ENCODE results near the gene NR4A1.

Gene NR4A1

DNA sequence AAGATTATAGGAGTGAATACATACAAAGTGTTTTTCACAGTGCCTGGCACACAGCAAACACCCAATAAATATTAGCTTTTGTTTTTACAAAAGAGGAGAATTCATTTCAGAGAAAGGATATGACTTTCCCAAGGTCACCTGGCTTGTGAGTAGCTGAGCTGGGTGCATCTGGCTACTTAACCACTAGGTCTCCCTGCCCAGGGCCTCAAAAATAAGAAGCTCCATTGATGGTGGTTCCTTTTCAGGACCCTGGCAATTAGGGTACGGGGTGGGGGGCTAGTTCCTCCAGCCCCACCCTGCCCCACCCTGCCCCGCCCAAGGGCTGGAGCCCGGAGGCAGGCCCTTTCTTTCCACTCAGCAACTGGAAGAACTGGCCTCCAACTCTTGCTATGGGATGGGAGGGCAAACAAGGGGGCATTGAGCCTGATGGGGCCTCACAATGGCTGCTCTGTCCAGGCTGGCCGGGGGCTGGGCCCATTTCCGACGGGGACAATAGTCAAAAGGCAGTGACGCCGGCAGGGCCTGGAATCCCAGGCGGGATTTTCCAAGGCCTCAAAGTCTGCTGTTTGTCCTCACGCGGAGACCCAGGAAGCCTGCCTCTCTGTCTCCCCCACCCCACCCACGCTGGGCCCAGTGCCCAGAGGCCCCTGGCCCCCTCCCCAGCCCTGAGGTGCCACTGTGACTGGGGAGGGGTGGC lies 10.4 kb downstream of the NR4A1 start:
- H3K27me3 Mint-ChIP-seq = peaks cover 35% of the 10 kb centered on the region
- no peak for DNase-seq
- H3K36me3 Mint-ChIP-seq = no peaks in the 10 kb centered on the region
- H3K4me3 Mint-ChIP-seq = no peak overlapping the region
- CTCF ChIA-PET = interaction anchor here (0.7 to 30.9 kb wide), 4 partner anchors 9 to 435 kb away, joined by 3 to 637 read pairs (median 5); partner anchors contain the start of gene NR4A1
- H3K4me1 Mint-ChIP-seq = no peaks in the 10 kb centered on the region
- no peak overlapping the region for H3K27ac Mint-ChIP-seq
- no peaks in the 10 kb centered on the region for H3K9me3 Mint-ChIP-seq

DNA sequence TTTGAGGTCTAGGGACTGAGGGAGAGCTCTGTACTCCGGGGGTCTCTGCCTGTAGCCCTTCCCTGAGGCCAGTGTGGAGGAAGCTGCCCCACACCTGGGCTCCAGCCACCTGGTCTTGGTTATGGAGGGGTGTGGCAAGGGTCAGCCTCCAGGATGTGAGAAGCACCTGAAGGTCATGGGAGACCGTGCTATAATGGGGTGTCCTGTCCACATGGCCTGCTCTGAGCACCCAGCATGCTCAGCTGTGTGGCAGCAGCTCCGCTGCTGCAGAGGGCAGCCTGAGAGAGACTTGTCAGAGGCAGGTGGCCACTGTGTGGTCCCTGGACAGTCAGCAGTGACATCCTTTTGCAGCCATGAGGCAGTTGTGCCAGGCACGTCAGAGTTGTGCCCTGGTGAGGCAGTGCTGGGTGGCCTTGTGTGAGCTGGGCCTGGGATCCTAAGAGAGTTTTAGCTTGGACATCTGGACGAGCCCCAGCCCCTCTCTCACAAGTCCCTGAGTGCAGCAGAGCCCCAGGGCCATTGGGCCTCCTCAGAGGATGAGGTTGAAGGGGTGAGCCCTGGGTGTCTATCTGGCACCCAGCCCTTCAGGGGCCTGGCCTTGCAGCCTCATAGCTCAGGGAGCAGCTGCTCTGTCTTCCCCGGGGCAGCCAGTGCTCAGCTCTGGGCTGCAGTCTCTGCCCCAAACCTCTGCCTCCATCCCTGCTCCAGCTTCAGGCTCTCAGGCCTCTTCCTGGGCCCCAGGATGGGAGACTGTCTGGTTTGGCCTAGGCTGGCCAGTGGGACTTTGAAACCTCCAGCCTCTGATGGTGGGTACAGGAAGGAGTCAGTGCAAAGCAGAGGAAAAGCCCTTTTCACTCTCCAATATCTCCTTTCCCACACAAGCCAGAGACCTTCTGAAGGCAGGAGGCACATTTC lies 11.2 kb downstream of the NR4A1 start:
- H3K27ac Mint-ChIP-seq = no peak overlapping the region
- no peaks in the 10 kb centered on the region for H3K36me3 Mint-ChIP-seq
- no peak for DNase-seq
- CTCF ChIA-PET = interaction anchor here (1.6 to 30.9 kb wide), 3 partner anchors 8 to 35 kb away, joined by 4 to 637 read pairs (median 6); partner anchors contain the start of gene NR4A1
- no peak overlapping the region for H3K4me3 Mint-ChIP-seq
- H3K4me1 Mint-ChIP-seq = no peaks in the 10 kb centered on the region
- H3K27me3 Mint-ChIP-seq = peaks cover 43% of the 10 kb centered on the region
- no peaks in the 10 kb centered on the region for H3K9me3 Mint-ChIP-seq

DNA sequence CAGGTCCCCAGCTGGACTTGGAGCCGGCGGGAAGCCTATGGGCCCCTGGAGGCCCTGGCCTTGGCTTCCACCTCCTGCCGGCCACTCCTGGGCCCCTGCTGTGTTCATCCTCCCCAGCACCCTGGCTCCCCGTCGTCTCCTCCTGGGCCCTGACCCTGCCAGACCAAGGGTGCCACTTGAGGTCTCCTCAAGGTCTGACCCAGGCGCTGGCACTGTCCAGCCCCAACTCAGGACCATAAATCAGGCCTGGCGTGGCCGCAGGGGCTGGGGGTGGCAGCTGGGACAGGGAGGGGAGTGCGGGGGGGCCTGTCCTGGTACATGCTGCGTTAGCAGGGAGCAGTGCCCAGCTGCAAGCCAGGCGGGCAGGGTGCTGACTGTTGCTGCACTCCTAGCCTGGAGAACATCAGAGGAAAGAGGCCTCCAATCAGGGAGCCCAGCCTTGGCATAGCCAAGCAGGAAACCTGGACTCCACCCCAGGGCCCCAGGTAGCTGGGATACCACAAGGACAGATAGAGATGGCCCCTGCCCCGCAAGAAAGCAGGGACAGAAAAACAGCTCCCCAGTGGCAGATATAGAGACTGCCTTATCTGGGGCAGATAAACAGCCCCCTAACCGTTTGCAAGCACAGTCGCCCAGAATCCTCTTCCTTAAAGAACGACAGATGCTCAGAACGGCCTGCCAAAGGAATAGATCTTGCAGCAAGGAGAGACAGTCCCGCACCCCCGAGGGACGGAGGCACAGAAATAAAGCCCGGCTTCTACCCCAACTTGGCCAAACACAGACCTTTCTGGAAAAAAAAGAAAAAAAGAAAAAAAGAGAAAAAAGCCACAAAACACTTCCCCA lies 12.1 kb downstream of the NR4A1 start:
- H3K27ac Mint-ChIP-seq = no peak overlapping the region
- H3K9me3 Mint-ChIP-seq = no peaks in the 10 kb centered on the region
- DNase-seq = no peak
- no peaks in the 10 kb centered on the region for H3K4me1 Mint-ChIP-seq
- peaks cover 45% of the 10 kb centered on the region for H3K27me3 Mint-ChIP-seq
- H3K4me3 Mint-ChIP-seq = no peak overlapping the region
- H3K36me3 Mint-ChIP-seq = no peaks in the 10 kb centered on the region
- CTCF ChIA-PET = interaction anchor here (1.0 to 30.9 kb wide), 3 partner anchors 9 to 36 kb away, joined by 3 to 637 read pairs (median 6); partner anchors contain the start of gene NR4A1

DNA sequence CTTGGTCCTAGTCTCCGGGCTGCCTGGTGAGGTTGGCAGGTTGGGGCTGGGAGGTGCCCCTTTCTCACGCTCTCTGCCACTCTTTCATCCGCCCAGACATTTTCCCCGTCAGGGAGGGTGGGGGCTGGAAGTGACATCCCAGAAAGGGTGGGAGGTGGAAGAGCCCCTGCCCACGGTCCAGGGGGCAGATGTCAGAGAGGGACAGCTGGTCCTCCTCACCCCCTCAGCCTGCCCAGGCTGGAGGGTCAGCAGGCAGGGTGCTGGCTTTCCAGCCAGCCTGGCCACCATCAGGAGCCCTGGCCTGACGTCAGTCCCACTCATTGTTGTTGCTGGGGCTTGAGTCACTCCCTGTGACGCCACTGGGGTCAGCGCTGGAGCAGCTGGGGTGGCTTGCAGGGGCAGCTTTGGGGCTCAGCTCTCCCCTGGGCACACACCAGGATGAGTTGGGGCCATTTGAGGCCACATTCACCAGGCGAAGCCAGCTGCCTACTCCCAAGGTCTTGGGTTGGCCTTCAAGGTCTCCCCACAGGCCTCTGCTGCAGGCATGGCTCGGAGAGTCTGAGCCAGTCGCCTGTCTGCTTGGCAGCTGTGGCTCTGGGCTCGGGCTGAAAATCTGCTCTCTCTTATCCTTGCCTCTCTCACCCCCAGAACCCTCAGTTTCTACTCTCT lies 12.9 kb downstream of the NR4A1 start:
- H3K4me3 Mint-ChIP-seq = no peak overlapping the region
- CTCF ChIA-PET = interaction anchor here (1.0 to 30.9 kb wide), 3 partner anchors 9 to 37 kb away, joined by 3 to 637 read pairs (median 3); no protein-coding TSS in a partner anchor
- DNase-seq = no peak
- no peaks in the 10 kb centered on the region for H3K36me3 Mint-ChIP-seq
- no peak overlapping the region for H3K27ac Mint-ChIP-seq
- H3K27me3 Mint-ChIP-seq = peaks cover 45% of the 10 kb centered on the region
- peaks cover 3% of the 10 kb centered on the region for H3K4me1 Mint-ChIP-seq
- no peaks in the 10 kb centered on the region for H3K9me3 Mint-ChIP-seq

DNA sequence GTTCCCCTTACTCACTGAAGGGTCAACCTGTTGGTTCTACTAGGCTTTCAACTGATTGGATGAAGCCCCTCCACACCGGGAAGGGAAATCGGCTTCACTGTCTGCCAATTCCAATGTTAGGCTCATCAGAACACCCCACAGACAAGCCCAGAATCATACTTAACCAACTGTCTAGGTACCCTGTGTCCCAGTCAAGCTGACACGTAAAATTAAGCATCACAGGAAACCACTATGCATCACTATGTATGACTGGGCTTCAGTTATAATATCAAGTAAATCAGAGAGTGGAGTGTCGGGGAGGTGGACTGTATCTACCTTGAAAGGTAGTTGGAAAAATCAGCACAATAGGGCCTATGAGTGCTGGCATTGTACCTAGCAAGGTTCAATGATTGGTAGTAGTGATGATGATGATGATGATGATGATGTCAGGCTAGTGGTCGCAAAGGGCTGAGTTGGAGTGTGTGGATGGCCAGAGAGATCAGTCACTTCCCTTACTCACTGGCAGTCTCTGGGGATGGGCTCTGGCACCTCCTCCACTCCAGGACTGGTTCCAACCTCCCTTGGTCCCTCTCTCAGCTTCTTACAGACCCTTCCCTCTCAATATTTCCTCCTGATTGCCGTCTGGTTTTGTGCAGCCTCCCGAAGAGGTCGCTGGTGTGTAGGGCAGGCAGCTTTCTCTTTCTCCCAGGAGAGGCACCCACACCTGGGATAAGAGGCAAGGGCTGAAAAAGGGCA lies 15.3 kb downstream of the NR4A1 start:
- H3K27me3 Mint-ChIP-seq = peaks cover 49% of the 10 kb centered on the region
- H3K4me3 Mint-ChIP-seq = no peak overlapping the region
- CTCF ChIA-PET = interaction anchor here (2.2 to 30.9 kb wide), 3 partner anchors 12 to 39 kb away, joined by 6 to 637 read pairs (median 40); no protein-coding TSS in a partner anchor
- H3K27ac Mint-ChIP-seq = no peak overlapping the region
- H3K4me1 Mint-ChIP-seq = peaks cover 23% of the 10 kb centered on the region
- H3K9me3 Mint-ChIP-seq = no peaks in the 10 kb centered on the region
- no peak for DNase-seq
- H3K36me3 Mint-ChIP-seq = peaks cover 2% of the 10 kb centered on the region

DNA sequence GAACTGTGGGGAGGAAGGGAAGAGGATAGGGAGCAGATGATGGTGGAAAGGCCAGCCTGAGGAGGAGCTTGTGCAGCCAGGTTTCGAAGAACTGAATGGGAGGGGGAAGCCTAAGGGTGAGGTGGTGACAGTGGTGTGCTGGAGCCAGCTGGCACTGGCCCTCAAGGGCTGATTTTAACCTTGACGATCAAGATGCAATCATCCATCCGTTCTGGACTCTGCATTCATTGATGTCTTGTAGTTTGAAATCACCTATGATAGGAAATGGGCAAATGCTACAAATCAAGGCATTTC lies 15.8 kb downstream of the NR4A1 start:
- CTCF ChIA-PET = interaction anchor here (2.2 to 30.9 kb wide), 3 partner anchors 13 to 40 kb away, joined by 6 to 637 read pairs (median 40); no protein-coding TSS in a partner anchor
- no peak overlapping the region for H3K4me3 Mint-ChIP-seq
- H3K27ac Mint-ChIP-seq = no peak overlapping the region
- peaks cover 4% of the 10 kb centered on the region for H3K36me3 Mint-ChIP-seq
- H3K27me3 Mint-ChIP-seq = peaks cover 49% of the 10 kb centered on the region
- DNase-seq = no peak
- H3K9me3 Mint-ChIP-seq = no peaks in the 10 kb centered on the region
- peaks cover 27% of the 10 kb centered on the region for H3K4me1 Mint-ChIP-seq

DNA sequence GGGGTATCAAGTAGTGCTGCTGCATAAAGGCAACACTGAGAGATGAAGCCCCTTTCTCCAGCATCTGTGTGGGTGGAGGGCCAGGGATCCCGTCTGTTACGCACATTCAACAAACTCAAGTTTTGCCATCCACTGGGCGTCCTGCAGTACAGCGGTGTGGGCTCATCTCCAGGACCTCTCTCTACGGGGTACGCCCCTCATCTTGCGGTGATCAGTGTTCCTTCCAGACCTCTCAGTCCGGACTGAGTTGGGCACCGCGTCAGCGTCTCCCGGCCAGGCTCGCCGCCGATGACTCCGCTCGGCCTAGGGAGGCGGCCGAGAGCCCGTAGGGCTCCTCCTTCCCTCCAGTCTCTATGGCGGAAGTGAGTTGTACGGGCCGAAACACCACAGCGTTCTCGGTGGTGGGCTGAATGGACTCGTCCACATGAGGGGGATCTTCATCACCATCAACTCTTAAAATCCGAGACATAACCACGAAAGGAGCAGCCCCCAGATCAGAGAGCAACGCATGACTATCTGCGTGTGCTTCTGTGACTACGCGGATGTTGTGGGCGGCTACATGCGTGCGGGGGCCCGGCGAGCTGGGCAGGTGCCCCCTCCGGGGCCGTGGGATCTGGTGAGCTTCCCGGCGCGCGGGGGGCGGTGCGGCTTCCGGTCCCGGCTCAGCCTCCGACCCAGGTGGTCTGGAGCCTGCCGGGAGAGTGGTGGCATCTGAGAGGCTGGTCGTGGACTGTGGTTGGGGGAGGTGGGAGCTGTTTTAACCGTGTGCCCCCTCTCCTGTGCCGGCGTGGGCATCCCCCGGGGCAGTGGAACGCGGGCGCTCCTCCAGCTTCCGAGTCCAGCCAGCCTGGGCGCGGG lies 18.3 kb downstream of the NR4A1 start, which contains the start of gene ATG101:
Gene ATG101 (plus strand): TSS at position 652 of the 858 bp plus-strand sequence. CDS start 3,673 bp downstream, outside the sequence.
- DNase-seq = peak; percentile 90
- CTCF ChIA-PET = interaction anchor here (0.7 to 30.9 kb wide), 11 partner anchors 8 to 184 kb away, joined by 3 to 637 read pairs (median 4); no protein-coding TSS in a partner anchor
- Mint-ChIP-seq H3K36me3 (peaks cover 23% of the 10 kb centered on the region), H3K9me3 (no peaks in the 10 kb centered on the region), H3K27ac (peak within 1 kb of the TSS; percentile 95), H3K4me3 (peak within 1 kb of the TSS; percentile 90), H3K27me3 (peaks cover 35% of the 10 kb centered on the region), H3K4me1 (peaks cover 47% of the 10 kb centered on the region)

DNA sequence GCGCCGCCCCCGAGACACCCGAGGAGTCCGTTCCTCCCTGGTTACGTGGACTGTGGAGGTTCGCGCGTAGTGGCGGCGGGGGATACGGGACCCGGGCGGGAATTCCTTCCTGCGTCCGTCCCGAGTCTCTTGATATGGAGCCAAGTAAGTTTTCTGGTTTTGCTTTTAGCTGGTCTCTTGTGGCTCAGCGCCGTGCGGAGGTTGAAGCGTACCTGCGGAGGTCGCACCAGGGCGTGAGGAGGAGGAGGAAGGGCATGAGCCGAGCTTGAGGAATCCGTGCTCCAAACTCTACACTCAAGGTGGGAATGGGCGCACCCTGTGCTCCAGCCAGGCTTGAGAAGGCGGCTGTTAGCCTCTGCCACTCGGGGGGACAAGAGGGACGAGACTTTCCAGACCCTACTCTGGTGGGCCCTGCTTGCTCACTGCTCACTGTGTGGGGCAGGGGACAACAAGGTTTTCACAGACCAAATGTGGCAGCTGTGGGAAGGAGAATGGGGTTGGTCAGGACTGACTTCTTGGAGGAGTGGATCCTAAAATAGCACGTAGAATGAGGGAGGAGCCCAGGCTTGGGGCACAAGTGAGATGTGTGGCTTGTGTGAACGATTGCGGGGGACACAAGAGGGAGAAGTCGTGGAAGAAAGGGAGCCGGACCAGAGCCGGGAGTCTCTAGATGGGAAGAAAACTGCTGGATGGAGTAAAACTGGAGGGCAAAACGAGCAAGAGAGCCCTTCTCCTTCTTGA lies 19.1 kb downstream of the NR4A1 start:
- Mint-ChIP-seq H3K4me3 (peak overlapping the region; percentile 90), H3K27ac (peak overlapping the region; percentile 95), H3K4me1 (peaks cover 47% of the 10 kb centered on the region), H3K9me3 (no peaks in the 10 kb centered on the region), H3K27me3 (peaks cover 27% of the 10 kb centered on the region), H3K36me3 (peaks cover 28% of the 10 kb centered on the region)
- CTCF ChIA-PET = interaction anchor here (0.7 to 30.9 kb wide), 10 partner anchors 9 to 184 kb away, joined by 3 to 637 read pairs (median 4); no protein-coding TSS in a partner anchor
- DNase-seq = no peak

DNA sequence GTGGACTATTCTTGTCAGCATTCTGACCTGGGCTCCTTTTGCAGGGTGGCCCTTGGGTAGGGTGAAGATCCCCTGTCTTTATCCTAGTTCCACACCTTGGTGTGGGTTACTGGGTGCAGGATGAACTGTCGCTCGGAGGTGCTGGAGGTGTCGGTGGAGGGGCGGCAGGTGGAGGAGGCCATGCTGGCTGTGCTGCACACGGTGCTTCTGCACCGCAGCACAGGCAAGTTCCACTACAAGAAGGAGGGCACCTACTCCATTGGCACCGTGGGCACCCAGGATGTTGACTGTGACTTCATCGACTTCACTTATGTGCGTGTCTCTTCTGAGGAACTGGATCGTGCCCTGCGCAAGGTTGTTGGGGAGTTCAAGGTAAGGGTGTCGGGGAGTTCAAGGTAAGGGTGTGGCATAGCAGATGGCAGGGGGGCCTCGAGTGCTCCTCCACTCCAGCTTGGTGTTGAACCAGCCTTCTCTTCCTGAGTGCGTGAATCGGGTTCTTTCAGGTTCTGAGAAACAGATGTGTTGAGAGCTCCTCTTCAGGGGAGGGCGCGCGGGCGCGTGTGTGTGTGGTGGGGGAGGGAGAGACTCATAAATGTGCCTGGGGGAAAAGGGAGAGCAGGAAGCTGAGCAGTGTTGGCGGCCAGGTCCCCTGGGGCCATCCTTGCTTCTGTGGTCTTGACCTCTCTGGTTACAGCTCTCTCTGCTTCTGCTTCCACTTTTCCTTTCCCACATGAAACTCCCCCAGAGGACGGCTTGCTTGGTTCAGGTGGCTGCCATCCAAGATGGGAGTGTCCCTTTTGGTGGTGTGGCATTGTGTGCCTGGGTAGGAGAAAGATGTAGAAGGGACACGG lies 22.5 kb downstream of the NR4A1 start:
- no peak for DNase-seq
- Mint-ChIP-seq H3K27me3 (peaks cover 4% of the 10 kb centered on the region), H3K36me3 (peaks cover 46% of the 10 kb centered on the region), H3K4me3 (no peak overlapping the region), H3K4me1 (peaks cover 47% of the 10 kb centered on the region), H3K9me3 (no peaks in the 10 kb centered on the region), H3K27ac (peak overlapping the region; percentile 43)
- CTCF ChIA-PET = interaction anchor here (0.7 to 30.9 kb wide), 3 partner anchors 9 to 47 kb away, joined by 3 to 637 read pairs (median 8); no protein-coding TSS in a partner anchor

DNA sequence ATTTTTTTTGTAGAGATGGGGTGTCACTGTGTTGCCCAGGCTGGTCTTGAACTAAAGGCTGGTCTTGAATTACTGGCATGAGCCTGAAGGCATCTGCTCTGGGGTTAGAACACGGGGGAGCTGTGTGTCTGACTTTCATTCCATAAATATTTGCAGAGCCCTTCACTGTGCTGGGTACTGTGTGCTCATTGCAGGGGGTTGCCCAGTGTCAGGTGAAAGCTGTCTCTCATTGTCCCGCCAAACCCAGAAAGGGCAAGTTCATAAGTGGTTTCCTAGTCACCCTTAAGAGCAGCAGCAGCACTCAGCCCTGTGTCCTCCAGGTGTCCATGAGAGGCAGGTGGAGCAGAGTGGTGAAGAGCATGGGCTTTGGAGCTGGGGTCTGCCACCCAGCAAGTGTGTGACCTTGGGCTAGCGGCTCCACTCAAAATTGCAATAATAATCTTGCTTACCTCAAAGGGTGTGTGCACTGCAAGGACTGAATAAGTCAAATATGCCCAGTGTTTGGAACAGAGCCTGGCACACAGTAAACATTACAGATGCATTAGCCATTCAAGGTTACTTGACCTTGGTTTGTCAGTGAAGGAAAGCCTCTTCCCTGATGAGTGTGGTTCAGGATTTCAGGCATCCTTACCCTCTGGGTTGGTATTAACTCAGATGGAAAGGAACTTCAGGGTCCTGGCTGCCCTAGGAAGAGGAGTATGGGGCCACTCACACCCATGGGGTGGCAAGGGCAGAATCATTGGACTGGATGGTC lies 23.9 kb downstream of the NR4A1 start:
- no peaks in the 10 kb centered on the region for H3K27me3 Mint-ChIP-seq
- no peak overlapping the region for H3K4me3 Mint-ChIP-seq
- CTCF ChIA-PET = interaction anchor here (2.5 to 30.9 kb wide), 2 partner anchors 7 to 48 kb away, joined by 8 to 637 read pairs; no protein-coding TSS in a partner anchor
- H3K9me3 Mint-ChIP-seq = no peaks in the 10 kb centered on the region
- H3K4me1 Mint-ChIP-seq = peaks cover 38% of the 10 kb centered on the region
- no peak for DNase-seq
- no peak overlapping the region for H3K27ac Mint-ChIP-seq
- H3K36me3 Mint-ChIP-seq = peaks cover 50% of the 10 kb centered on the region
